Panc1 (cell line): Measurements from ENCODE around the gene TSPAN14. TPM values are rescaled to one million over a fixed set of nuclear protein-coding genes. Genes with fewer than 3 reads are reported as not detected.

Experiments
- ATAC-seq: fragments of 200-7000 bp; cut with Tn5 transposase; 2 replicates; pipeline ENCODE4 v1.9.1; 2020; ENCODE audit warnings: mild to moderate bottlenecking, moderate library complexity
- BruUV-seq: library from RNA; stranded (reverse); fragments of 400-500 nt; replicated peaks from 2 replicates; lab custom pipeline; 2021; lab: Mats Ljungman, UMichigan
- CTCF ChIA-PET: fragments of 300-600 bp; sonication (Branson Sonifier 250); formaldehyde crosslinking; loops from one replicate; lab custom pipeline; 2022; ENCODE audit warnings: antibody characterized with exemption; lab: Charles Lee
- POLR2A ChIA-PET: fragments of 300-600 bp; sonication (Branson Sonifier 250); formaldehyde crosslinking; loops from one replicate; lab custom pipeline; 2022; ENCODE audit warnings: antibody characterized with exemption; lab: Charles Lee
- DNase-seq: peaks from one replicate; pipeline ENCODE4 v3.0.0-alpha.2; 2010; ENCODE audit warnings: low read depth, low spot score
- H3K27ac ChIP-seq: 2 replicates; pipeline ENCODE4 v1.5.1; 2011; ENCODE audit warnings: mild to moderate bottlenecking, low read length, inconsistent platforms
- H3K27me3 ChIP-seq: fragments of 200-500 bp; sonication (Bioruptor generic); 2 replicates; pipeline ENCODE4 v1.6.0; 2014; ENCODE audit warnings: low read length, inconsistent platforms; ENCODE audit not compliant: control insufficient read depth, insufficient read depth
- H3K36me3 ChIP-seq: fragments of 200-500 bp; sonication (Bioruptor generic); 2 replicates; pipeline ENCODE4 v1.5.1; 2014; ENCODE audit warnings: inconsistent platforms, mild to moderate bottlenecking, low read length, moderate library complexity; ENCODE audit not compliant: control insufficient read depth, insufficient read depth
- H3K4me1 ChIP-seq: 2 replicates; pipeline ENCODE4 v1.5.1; 2011; ENCODE audit warnings: inconsistent platforms, mild to moderate bottlenecking, low read length, moderate library complexity; ENCODE audit not compliant: control insufficient read depth, insufficient read depth
- H3K4me3 ChIP-seq, 2 experiments: 2 replicates each; pipeline ENCODE4 v1.5.1; 2011 to 2012; ENCODE audit warnings: low read depth in 2 of 2, low read length in 2 of 2, mild to moderate bottlenecking in 2 of 2, inconsistent platforms in 1 of 2, moderate library complexity in 1 of 2
- H3K9me3 ChIP-seq: fragments of 200-500 bp; sonication (Bioruptor generic); 2 replicates; pipeline ENCODE4 v1.5.1; 2014; ENCODE audit warnings: low read depth, mild to moderate bottlenecking, inconsistent platforms, low read length, moderate library complexity; ENCODE audit not compliant: control insufficient read depth, insufficient read depth
- POLR2AphosphoS5 ChIP-seq: IDR thresholded peaks from 2 replicates; pipeline ENCODE4 v1.6.1; 2012; ENCODE audit warnings: mild to moderate bottlenecking, low read depth, low read length, moderate library complexity
- SIN3A ChIP-seq: IDR thresholded peaks from 2 replicates; pipeline ENCODE4 v1.6.1; 2012; ENCODE audit warnings: low read depth, mild to moderate bottlenecking, low read length, moderate library complexity, borderline replicate concordance; ENCODE audit not compliant: insufficient read depth
- TCF7L2 ChIP-seq: IDR thresholded peaks from 2 replicates; pipeline ENCODE4 v1.6.1; 2011; ENCODE audit warnings: mild to moderate bottlenecking, low read depth, low read length, inconsistent platforms
- in situ Hi-C: cut with HindIII; loops from 2 replicates; pipeline ENCODE4 v1.10.0; 2016; ENCODE audit warnings: low sequenced_read_pairs, low pct_unique_long_range_greater_than_20kb
- intact Hi-C: fragments of 100-400 bp; cut with micrococcal nuclease; formaldehyde crosslinking; loops from one replicate; pipeline ENCODE4 v1.10.0; 2022; ENCODE audit not compliant: unreplicated experiment
- total RNA-seq: library from RNA; stranded (reverse); gene quantifications from one replicate; pipeline ENCODE4 v1.2.1, GENCODE V29; 2021; ENCODE audit not compliant: unreplicated experiment
- TF ChIP-seq, protein P1 (sequence below), 2 experiments: IDR thresholded peaks; 2 replicates each; pipeline ENCODE4 v1.6.1; 2011 to 2012; ENCODE audit warnings: low read depth in 2 of 2, control low read depth in 1 of 2, low read length in 1 of 2, mild to moderate bottlenecking in 1 of 2, moderate library complexity in 1 of 2; ENCODE audit not compliant: insufficient read depth in 1 of 2
- TF ChIP-seq, protein P2 (sequence below): fragments of 450-650 bp; IDR thresholded peaks from 2 replicates; pipeline ENCODE4 v1.5.1; 2017; ENCODE audit warnings: mild to moderate bottlenecking

Gene TSPAN14
- total RNA-seq, 1 experiment from 2014 or later, result 39.0 TPM

DNA sequence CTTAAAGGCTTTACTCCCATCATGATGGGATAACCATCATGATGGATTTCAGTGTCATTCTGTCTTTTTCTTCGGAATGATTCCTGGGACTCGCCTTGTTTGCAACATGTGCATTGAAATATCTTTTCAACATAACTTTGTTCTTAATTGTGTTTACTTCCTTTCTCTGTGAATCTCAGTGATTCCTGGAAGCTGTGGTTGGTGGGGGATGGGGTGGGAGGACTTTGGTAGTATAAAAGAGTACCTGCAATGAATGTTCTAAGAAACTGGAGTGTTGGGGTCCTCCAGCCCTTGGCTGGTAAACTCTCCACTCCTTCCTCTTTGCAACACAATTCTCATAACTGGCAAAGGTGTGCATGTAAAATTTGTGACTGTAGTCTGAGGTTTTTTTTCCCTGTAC lies 72.1 kb downstream of the TSPAN14 start:
- no peak for DNase-seq
- H3K9me3 ChIP-seq, result no peaks in the 10 kb centered on the region
- H3K4me3 ChIP-seq, result no peak overlapping the region
- in situ Hi-C loops, result no loop called here
- H3K36me3 ChIP-seq, result no peaks in the 10 kb centered on the region
- H3K27ac ChIP-seq, result no peak overlapping the region
- no TSS peak for BruUV-seq
- H3K27me3 ChIP-seq, result no peaks in the 10 kb centered on the region
- no peaks in the 10 kb centered on the region for H3K4me1 ChIP-seq
- no peak for TF ChIP-seq SIN3A
- TF ChIP-seq POLR2AphosphoS5, result no peak
- TF ChIP-seq, protein P1, sequence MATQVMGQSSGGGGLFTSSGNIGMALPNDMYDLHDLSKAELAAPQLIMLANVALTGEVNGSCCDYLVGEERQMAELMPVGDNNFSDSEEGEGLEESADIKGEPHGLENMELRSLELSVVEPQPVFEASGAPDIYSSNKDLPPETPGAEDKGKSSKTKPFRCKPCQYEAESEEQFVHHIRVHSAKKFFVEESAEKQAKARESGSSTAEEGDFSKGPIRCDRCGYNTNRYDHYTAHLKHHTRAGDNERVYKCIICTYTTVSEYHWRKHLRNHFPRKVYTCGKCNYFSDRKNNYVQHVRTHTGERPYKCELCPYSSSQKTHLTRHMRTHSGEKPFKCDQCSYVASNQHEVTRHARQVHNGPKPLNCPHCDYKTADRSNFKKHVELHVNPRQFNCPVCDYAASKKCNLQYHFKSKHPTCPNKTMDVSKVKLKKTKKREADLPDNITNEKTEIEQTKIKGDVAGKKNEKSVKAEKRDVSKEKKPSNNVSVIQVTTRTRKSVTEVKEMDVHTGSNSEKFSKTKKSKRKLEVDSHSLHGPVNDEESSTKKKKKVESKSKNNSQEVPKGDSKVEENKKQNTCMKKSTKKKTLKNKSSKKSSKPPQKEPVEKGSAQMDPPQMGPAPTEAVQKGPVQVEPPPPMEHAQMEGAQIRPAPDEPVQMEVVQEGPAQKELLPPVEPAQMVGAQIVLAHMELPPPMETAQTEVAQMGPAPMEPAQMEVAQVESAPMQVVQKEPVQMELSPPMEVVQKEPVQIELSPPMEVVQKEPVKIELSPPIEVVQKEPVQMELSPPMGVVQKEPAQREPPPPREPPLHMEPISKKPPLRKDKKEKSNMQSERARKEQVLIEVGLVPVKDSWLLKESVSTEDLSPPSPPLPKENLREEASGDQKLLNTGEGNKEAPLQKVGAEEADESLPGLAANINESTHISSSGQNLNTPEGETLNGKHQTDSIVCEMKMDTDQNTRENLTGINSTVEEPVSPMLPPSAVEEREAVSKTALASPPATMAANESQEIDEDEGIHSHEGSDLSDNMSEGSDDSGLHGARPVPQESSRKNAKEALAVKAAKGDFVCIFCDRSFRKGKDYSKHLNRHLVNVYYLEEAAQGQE (IDR thresholded peaks at IDR 0.05; ENCODE audit: insufficient read depth in 1 of 2, low read depth in 2 of 2, low read length in 1 of 2), result no peak
- no peak for TF ChIP-seq TCF7L2
- TF ChIP-seq, protein P2, sequence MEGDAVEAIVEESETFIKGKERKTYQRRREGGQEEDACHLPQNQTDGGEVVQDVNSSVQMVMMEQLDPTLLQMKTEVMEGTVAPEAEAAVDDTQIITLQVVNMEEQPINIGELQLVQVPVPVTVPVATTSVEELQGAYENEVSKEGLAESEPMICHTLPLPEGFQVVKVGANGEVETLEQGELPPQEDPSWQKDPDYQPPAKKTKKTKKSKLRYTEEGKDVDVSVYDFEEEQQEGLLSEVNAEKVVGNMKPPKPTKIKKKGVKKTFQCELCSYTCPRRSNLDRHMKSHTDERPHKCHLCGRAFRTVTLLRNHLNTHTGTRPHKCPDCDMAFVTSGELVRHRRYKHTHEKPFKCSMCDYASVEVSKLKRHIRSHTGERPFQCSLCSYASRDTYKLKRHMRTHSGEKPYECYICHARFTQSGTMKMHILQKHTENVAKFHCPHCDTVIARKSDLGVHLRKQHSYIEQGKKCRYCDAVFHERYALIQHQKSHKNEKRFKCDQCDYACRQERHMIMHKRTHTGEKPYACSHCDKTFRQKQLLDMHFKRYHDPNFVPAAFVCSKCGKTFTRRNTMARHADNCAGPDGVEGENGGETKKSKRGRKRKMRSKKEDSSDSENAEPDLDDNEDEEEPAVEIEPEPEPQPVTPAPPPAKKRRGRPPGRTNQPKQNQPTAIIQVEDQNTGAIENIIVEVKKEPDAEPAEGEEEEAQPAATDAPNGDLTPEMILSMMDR, result no peak
- POLR2A ChIA-PET, result no interaction called here
- intact Hi-C loops, result loop anchor here (10.0 kb wide), 1 partner anchor 251 kb away; no protein-coding TSS in a partner anchor
- CTCF ChIA-PET, result no interaction called here
- no peak for ATAC-seq

DNA sequence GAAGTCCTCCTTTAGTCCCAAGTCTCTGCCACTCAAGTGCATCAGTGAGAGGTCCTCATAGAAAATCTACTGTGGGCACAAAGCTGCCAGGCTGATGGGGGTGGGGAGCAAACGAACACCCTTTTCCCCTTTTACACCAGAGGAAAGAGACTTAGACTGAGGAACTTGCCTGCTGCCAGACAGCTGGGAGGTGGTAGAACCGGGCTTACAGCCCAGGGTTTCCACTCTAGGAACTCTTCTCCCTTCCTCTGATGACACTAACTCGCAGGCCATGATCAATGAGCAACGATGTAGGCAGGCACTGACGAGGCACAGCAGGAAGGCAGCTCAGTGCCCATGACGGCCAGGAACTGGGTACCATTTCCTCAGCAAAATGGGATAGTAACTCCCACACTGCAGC lies 72.6 kb downstream of the TSPAN14 start:
- no peaks in the 10 kb centered on the region; the same call in 1 of the 2 replicates for H3K27me3 ChIP-seq
- no peak overlapping the region for H3K27ac ChIP-seq
- H3K9me3 ChIP-seq, result no peaks in the 10 kb centered on the region
- ChIA-PET CTCF (no interaction called here), POLR2A (no interaction called here)
- ATAC-seq, result no peak
- BruUV-seq, result no TSS peak
- intact Hi-C loops, result loop anchor here (10.0 kb wide), 1 partner anchor 252 kb away; no protein-coding TSS in a partner anchor
- in situ Hi-C loops, result no loop called here
- no peaks in the 10 kb centered on the region for H3K36me3 ChIP-seq
- no peak overlapping the region for H3K4me3 ChIP-seq
- H3K4me1 ChIP-seq, result no peaks in the 10 kb centered on the region
- TF ChIP-seq, protein P1 (IDR thresholded peaks at IDR 0.05; ENCODE audit: insufficient read depth in 1 of 2, low read depth in 2 of 2, low read length in 1 of 2), result no peak
- TF ChIP-seq POLR2AphosphoS5, result no peak
- no peak for TF ChIP-seq TCF7L2
- TF ChIP-seq SIN3A, result no peak
- TF ChIP-seq, protein P2, result no peak
- DNase-seq, result no peak
